GM06990 (cell line): ENCODE measurements around the gene BTD.

ENCODE experiments used
- DNase-seq: peaks from one replicate; pipeline ENCODE4 v3.0.0-alpha.2; 2011; ENCODE audit not compliant: insufficient read length; ENCODE audit errors: extremely low read depth
- H3K27me3 ChIP-seq: replicated peaks from 2 replicates; pipeline ENCODE4 v1.6.0; 2011; ENCODE audit warnings: low read length; ENCODE audit not compliant: control insufficient read depth, insufficient read depth
- H3K36me3 ChIP-seq: 2 replicates; pipeline ENCODE4 v1.5.1; 2011; ENCODE audit warnings: low read length; ENCODE audit not compliant: control insufficient read depth, insufficient read depth
- H3K4me3 ChIP-seq: replicated peaks from 2 replicates; pipeline ENCODE4 v1.5.1; 2011; ENCODE audit warnings: low read depth, mild to moderate bottlenecking, control low read depth, low read length
- TF ChIP-seq, protein P1 (sequence below): IDR thresholded peaks from 2 replicates; pipeline ENCODE4 v1.5.1; 2011; ENCODE audit warnings: low read length, control low read depth, mild to moderate bottlenecking, inconsistent platforms; ENCODE audit not compliant: insufficient read depth, poor library complexity, severe bottlenecking

Gene BTD

GRCh38 chr3:15623535-15624440, 22.2 kb downstream of the BTD start:
- TF ChIP-seq, protein P1, sequence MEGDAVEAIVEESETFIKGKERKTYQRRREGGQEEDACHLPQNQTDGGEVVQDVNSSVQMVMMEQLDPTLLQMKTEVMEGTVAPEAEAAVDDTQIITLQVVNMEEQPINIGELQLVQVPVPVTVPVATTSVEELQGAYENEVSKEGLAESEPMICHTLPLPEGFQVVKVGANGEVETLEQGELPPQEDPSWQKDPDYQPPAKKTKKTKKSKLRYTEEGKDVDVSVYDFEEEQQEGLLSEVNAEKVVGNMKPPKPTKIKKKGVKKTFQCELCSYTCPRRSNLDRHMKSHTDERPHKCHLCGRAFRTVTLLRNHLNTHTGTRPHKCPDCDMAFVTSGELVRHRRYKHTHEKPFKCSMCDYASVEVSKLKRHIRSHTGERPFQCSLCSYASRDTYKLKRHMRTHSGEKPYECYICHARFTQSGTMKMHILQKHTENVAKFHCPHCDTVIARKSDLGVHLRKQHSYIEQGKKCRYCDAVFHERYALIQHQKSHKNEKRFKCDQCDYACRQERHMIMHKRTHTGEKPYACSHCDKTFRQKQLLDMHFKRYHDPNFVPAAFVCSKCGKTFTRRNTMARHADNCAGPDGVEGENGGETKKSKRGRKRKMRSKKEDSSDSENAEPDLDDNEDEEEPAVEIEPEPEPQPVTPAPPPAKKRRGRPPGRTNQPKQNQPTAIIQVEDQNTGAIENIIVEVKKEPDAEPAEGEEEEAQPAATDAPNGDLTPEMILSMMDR = no peak
- Histone ChIP-seq H3K27me3 (no peaks in the 10 kb centered on the region), H3K36me3 (no peaks in the 10 kb centered on the region), H3K4me3 (no peak overlapping the region)
- no peak for DNase-seq

DNA sequence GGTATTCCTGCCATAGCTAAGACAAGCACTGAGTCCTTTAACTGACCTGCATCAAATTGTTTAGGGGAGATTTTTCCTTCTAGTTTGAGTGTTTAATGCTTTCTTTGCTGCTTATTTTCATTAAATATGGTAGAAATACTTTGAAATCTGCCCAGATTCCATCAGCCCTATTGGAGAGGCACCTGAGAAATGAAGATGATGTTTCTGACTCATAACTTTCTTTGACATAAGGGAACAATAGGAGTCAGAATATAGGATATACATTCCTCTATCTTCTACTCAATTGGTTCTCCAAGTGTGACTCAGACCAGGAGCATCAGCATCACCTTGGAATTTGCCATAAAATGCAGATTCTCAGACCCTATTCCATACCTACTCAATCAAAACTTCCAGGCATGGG, 27.4 kb downstream of the BTD start:
- H3K4me3 ChIP-seq = no peak overlapping the region
- DNase-seq = no peak
- no peaks in the 10 kb centered on the region for H3K36me3 ChIP-seq
- H3K27me3 ChIP-seq = no peaks in the 10 kb centered on the region
- TF ChIP-seq, protein P1 = no peak

GRCh38 chr3:15629860-15630597, 28.5 kb downstream of the BTD start:
- H3K4me3 ChIP-seq = peak overlapping the region; percentile 33
- TF ChIP-seq, protein P1 = peak; percentile 69
- H3K36me3 ChIP-seq = no peaks in the 10 kb centered on the region
- no peaks in the 10 kb centered on the region for H3K27me3 ChIP-seq
- DNase-seq = peak; percentile 56

GRCh38 chr3:15630646-15631350, 29.3 kb downstream of the BTD start:
- no peak for DNase-seq

More at GRCh38 chr3:15630646-15631350, 29.3 kb downstream of the BTD start:
- peak overlapping the region; percentile 33 for H3K4me3 ChIP-seq
- TF ChIP-seq, protein P1 = no peak
- H3K36me3 ChIP-seq = no peaks in the 10 kb centered on the region
- no peaks in the 10 kb centered on the region for H3K27me3 ChIP-seq
